ENCODE data around the gene TRRAP. TPM values are rescaled to one million over a fixed set of nuclear protein-coding genes. Genes with fewer than 3 reads are reported as not detected.

Gene TRRAP
- polyA plus RNA-seq, 1 donor (not counting 4 experiments of a cell fraction or from before 2014, with no cell fraction given): 6.1 TPM

- no peaks in the 10 kb centered on the region for H3K9me3 ChIP-seq (ENCODE audit: control insufficient read depth, low read depth, low read length)
- FAIRE-seq (no peak), DNase-seq (ENCODE audit: low read depth, low spot score) (no peak)
- no peak overlapping the region for H3K4me2 ChIP-seq (ENCODE audit: control insufficient read depth, extremely low read depth, insufficient read depth, low read depth, low read length)
- H3K27me3 ChIP-seq (ENCODE audit: control insufficient read depth, extremely low read depth, insufficient read depth, low read length): peaks cover 13% of the 10 kb centered on the region
- H3K79me2 ChIP-seq (ENCODE audit: control insufficient read depth, insufficient read depth, low read length): peaks cover 14% of the 10 kb centered on the region
- H4K20me1 ChIP-seq (ENCODE audit: control insufficient read depth, extremely low read depth, insufficient read depth, low read length): peaks cover 3% of the 10 kb centered on the region
- H3K4me3 ChIP-seq (ENCODE audit: control insufficient read depth in 2 of 3, extremely low read depth in 1 of 3, insufficient read depth in 2 of 3, low read depth in 1 of 3, low read length in 3 of 3): no peak overlapping the region
- no peaks in the 10 kb centered on the region for H3K36me3 ChIP-seq (ENCODE audit: control insufficient read depth in 2 of 2, extremely low read depth in 1 of 2, insufficient read depth in 2 of 2, low read length in 2 of 2)
- no peak overlapping the region for H2AFZ ChIP-seq (ENCODE audit: control insufficient read depth, low read length)
- no peak for TF ChIP-seq EZH2 (IDR thresholded peaks at IDR 0.05; ENCODE audit: low read length)
- no peaks in the 10 kb centered on the region for H3K9me1 ChIP-seq (ENCODE audit: control insufficient read depth, extremely low read depth, insufficient read depth, low read length)
- H3K4me1 ChIP-seq (ENCODE audit: control insufficient read depth, extremely low read depth, insufficient read depth, low read length): peaks cover 10% of the 10 kb centered on the region
- dilution Hi-C loops (cut with MboI; ENCODE audit: extremely low pct_ligation_motif_present, low sequenced_read_pairs): no loop called here
- no peak overlapping the region for H3K9ac ChIP-seq (ENCODE audit: control insufficient read depth, extremely low read depth, insufficient read depth, low read length)
- no peak overlapping the region for H3K27ac ChIP-seq (ENCODE audit: control insufficient read depth, insufficient read depth, low read length)
Observed at GRCh38 chr7:98874942-98875341, 3.4 kb upstream of the TRRAP start.

GRCh38 chr7:98875501-98875900 is 2.8 kb upstream of the TRRAP start:
- no peak for TF ChIP-seq EZH2 (IDR thresholded peaks at IDR 0.05; ENCODE audit: low read length)
- no peak for TF ChIP-seq CTCF (optimal IDR thresholded peaks at IDR 0.05 in 1 of 3, IDR thresholded peaks at IDR 0.05 in 1 of 3, conservative IDR thresholded peaks at IDR 0.05 in 1 of 3; ENCODE audit: extremely low read depth in 1 of 3, insufficient read depth in 2 of 3, low read length in 3 of 3)
- Histone ChIP-seq H3K79me2 (ENCODE audit: control insufficient read depth, insufficient read depth, low read length) (peaks cover 20% of the 10 kb centered on the region), H3K9me1 (ENCODE audit: control insufficient read depth, extremely low read depth, insufficient read depth, low read length) (no peaks in the 10 kb centered on the region), H3K4me2 (ENCODE audit: control insufficient read depth, extremely low read depth, insufficient read depth, low read depth, low read length) (no peak overlapping the region), H3K9me3 (ENCODE audit: control insufficient read depth, low read depth, low read length) (no peaks in the 10 kb centered on the region), H2AFZ (ENCODE audit: control insufficient read depth, low read length) (no peak overlapping the region), H3K4me3 (ENCODE audit: control insufficient read depth in 2 of 3, extremely low read depth in 1 of 3, insufficient read depth in 2 of 3, low read depth in 1 of 3, low read length in 3 of 3) (no peak overlapping the region), H3K4me1 (ENCODE audit: control insufficient read depth, extremely low read depth, insufficient read depth, low read length) (peaks cover 12% of the 10 kb centered on the region), H3K36me3 (ENCODE audit: control insufficient read depth in 2 of 2, extremely low read depth in 1 of 2, insufficient read depth in 2 of 2, low read length in 2 of 2) (no peaks in the 10 kb centered on the region), H4K20me1 (ENCODE audit: control insufficient read depth, extremely low read depth, insufficient read depth, low read length) (peaks cover 3% of the 10 kb centered on the region), H3K9ac (ENCODE audit: control insufficient read depth, extremely low read depth, insufficient read depth, low read length) (no peak overlapping the region), H3K27ac (ENCODE audit: control insufficient read depth, insufficient read depth, low read length) (no peak overlapping the region), H3K27me3 (ENCODE audit: control insufficient read depth, extremely low read depth, insufficient read depth, low read length) (peaks cover 7% of the 10 kb centered on the region)
- no peak for DNase-seq (ENCODE audit: low read depth, low spot score)
- FAIRE-seq: no peak
- dilution Hi-C loops (cut with MboI; ENCODE audit: extremely low pct_ligation_motif_present, low sequenced_read_pairs): no loop called here

DNA sequence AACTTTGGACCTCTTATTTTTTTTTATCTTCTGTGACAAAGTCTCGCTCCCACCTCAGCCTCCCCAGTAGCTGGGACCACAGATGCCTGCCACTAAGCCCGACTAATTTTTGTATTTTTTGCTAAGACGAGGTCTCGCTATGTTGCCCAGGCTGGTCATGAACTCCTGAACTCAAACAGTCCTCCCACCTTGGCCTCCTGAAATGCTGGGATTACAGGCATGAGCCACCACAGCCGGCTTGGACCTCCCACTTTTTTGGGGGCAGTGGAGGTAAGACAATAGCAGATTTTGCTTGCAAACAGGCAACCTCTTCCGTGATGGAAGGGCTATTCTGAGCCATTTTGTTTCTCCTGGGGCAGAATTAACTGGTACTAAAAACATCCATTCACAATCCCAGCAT is 1.2 kb upstream of the TRRAP start:
- peaks cover 18% of the 10 kb centered on the region for H3K4me1 ChIP-seq (ENCODE audit: control insufficient read depth, extremely low read depth, insufficient read depth, low read length)
- no peak overlapping the region for H3K4me2 ChIP-seq (ENCODE audit: control insufficient read depth, extremely low read depth, insufficient read depth, low read depth, low read length)
- no peak for DNase-seq (ENCODE audit: low read depth, low spot score)
- dilution Hi-C loops (cut with MboI; ENCODE audit: extremely low pct_ligation_motif_present, low sequenced_read_pairs): no loop called here
- no peak for FAIRE-seq
- TF ChIP-seq EZH2 (IDR thresholded peaks at IDR 0.05; ENCODE audit: low read length) (no peak), CTCF (optimal IDR thresholded peaks at IDR 0.05 in 1 of 3, IDR thresholded peaks at IDR 0.05 in 1 of 3, conservative IDR thresholded peaks at IDR 0.05 in 1 of 3; ENCODE audit: extremely low read depth in 1 of 3, insufficient read depth in 2 of 3, low read length in 3 of 3) (no peak)
- H3K36me3 ChIP-seq (ENCODE audit: control insufficient read depth in 2 of 2, extremely low read depth in 1 of 2, insufficient read depth in 2 of 2, low read length in 2 of 2): peaks cover 0 to 2% of the 10 kb centered on the region in 2 experiments
- no peak overlapping the region for H3K27ac ChIP-seq (ENCODE audit: control insufficient read depth, insufficient read depth, low read length)
- H3K9me3 ChIP-seq (ENCODE audit: control insufficient read depth, low read depth, low read length): no peaks in the 10 kb centered on the region
- peaks cover 24% of the 10 kb centered on the region for H3K79me2 ChIP-seq (ENCODE audit: control insufficient read depth, insufficient read depth, low read length)
- no peaks in the 10 kb centered on the region for H3K9me1 ChIP-seq (ENCODE audit: control insufficient read depth, extremely low read depth, insufficient read depth, low read length)
- no peak overlapping the region for H3K4me3 ChIP-seq (ENCODE audit: control insufficient read depth in 2 of 3, extremely low read depth in 1 of 3, insufficient read depth in 2 of 3, low read depth in 1 of 3, low read length in 3 of 3)
- H4K20me1 ChIP-seq (ENCODE audit: control insufficient read depth, extremely low read depth, insufficient read depth, low read length): peaks cover 3% of the 10 kb centered on the region
- H2AFZ ChIP-seq (ENCODE audit: control insufficient read depth, low read length): no peak overlapping the region
- H3K27me3 ChIP-seq (ENCODE audit: control insufficient read depth, extremely low read depth, insufficient read depth, low read length): no peaks in the 10 kb centered on the region
- H3K9ac ChIP-seq (ENCODE audit: control insufficient read depth, extremely low read depth, insufficient read depth, low read length): no peak overlapping the region
